ENCODE measurements around the gene IL24.

DNA sequence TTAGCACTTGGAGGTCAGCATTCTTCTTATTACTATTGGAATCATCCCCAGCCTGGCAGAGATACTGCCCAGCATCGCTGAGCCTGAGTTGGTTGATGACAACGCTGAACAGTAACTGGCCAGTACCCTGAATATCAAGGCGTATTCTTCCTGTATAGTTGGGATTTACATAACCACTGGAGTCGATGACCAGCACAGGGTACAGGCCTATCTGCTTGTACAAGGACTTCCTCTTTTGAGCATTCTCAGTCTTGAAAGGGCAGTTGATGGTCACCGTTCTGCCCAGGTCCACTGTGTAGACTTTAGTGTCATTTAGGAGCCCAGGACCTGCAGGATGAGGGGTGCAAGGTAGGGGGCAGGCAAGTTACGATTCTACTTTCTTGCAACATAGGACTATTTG lies 40.2 kb downstream of the IL24 start:
- TF ChIP-seq, protein P1, sequence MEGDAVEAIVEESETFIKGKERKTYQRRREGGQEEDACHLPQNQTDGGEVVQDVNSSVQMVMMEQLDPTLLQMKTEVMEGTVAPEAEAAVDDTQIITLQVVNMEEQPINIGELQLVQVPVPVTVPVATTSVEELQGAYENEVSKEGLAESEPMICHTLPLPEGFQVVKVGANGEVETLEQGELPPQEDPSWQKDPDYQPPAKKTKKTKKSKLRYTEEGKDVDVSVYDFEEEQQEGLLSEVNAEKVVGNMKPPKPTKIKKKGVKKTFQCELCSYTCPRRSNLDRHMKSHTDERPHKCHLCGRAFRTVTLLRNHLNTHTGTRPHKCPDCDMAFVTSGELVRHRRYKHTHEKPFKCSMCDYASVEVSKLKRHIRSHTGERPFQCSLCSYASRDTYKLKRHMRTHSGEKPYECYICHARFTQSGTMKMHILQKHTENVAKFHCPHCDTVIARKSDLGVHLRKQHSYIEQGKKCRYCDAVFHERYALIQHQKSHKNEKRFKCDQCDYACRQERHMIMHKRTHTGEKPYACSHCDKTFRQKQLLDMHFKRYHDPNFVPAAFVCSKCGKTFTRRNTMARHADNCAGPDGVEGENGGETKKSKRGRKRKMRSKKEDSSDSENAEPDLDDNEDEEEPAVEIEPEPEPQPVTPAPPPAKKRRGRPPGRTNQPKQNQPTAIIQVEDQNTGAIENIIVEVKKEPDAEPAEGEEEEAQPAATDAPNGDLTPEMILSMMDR (optimal IDR thresholded peaks at IDR 0.05 in 1 of 3, IDR thresholded peaks at IDR 0.05 in 1 of 3, conservative IDR thresholded peaks at IDR 0.05 in 1 of 3; ENCODE audit: extremely low read depth in 1 of 3, insufficient read depth in 2 of 3, low read length in 3 of 3) = no peak
- TF ChIP-seq EZH2 (IDR thresholded peaks at IDR 0.05; ENCODE audit: low read length) = no peak
